Skin of body (tissue), 2 donors: Measurements from ENCODE around the gene NGEF. TPM values are rescaled to one million over a fixed set of nuclear protein-coding genes. Genes with fewer than 3 reads are reported as not detected.
"Not testable (repeated sequence)": the region's sequence is repeated elsewhere in the genome, so short reads cannot be mapped to it uniquely, and the experiment has no call there.

Source experiments
- DNase-seq: peaks from one replicate; lab custom pipeline; 2025; lab: John Stamatoyannopoulos, UW
- total RNA-seq: library from RNA; depleted of rRNA; stranded (reverse); fragments of >200 nt; gene quantifications from one replicate; pipeline ENCODE4 v1.2.3, GENCODE V29; 2014

The NGEF gene
- total RNA-seq, 1 donor from 2014 or later: 3.9 TPM

DNA sequence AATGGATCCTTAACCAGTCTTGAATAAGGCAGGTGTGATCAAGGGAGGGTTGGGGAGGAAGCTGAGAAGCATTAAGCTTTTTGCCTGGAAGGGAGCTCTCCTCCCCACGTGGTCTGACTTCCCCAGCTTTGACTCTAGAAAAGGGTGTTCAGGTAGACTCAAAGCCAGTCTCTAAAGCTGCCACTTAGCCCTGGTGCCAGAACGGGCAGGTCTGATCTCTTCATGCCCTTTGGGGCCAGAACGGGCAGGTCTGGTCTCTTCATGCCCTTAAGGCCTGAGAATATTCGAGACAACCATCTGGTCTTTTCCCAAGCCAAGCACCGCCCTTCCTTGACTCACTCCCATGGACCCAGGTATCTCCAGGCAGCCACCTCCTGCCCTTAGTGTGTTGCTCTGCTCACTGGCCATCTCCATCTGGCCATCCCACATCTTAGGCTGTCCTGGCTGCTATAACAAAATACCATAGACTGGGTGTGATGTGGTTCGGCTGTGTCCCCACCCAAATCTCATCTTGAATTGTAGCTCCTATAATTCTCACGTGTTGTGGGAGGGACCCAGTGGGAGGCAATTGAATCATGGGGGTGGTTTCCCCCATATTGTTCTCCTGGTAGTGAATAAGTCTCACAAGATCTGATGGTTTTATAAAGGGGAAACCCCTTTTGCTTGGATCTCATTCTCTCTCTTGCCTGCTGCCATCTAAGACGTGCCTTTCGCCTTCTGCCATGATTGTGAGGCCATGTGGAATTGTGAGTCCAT is 83.6 kb downstream of the NGEF start:
- DNase-seq: no peak

DNA sequence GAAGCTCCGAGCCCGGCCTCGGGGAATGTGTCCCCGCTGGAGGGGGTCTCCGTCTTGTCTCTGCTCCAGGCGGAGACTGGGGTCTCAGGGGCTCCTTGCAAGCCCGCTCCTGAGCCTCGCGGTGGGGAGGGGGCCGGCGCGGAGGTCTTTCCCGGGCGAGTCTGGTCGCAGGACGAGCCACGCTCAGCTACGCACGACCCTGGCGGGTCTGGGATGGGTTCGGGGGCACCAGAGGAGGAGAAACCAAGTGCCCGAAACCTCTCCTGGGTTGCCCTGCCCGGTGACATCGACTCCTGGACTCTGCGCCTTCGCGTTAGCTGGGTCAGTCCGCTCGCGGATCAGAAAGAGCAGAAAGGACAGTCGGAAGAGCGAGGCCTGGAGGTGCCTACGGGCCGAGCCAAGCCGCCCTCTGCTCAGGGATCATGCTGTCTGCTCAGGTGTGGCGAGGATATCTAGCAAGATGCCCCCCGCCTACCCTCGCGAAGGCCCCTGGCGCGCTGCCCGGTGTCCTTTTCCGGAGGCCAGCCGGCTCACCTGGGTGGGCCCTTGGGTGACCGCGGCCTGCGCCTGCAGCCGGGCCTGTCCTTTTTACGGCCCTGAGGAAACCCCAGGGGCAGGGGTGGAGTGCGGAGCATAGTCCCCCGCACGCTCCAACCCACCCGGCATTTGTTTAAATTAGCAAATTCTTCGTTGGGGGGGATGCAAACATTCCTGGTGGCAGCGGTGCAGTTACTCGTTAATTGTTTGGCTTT is 84.3 kb downstream of the NGEF start:
- DNase-seq: no peak

DNA sequence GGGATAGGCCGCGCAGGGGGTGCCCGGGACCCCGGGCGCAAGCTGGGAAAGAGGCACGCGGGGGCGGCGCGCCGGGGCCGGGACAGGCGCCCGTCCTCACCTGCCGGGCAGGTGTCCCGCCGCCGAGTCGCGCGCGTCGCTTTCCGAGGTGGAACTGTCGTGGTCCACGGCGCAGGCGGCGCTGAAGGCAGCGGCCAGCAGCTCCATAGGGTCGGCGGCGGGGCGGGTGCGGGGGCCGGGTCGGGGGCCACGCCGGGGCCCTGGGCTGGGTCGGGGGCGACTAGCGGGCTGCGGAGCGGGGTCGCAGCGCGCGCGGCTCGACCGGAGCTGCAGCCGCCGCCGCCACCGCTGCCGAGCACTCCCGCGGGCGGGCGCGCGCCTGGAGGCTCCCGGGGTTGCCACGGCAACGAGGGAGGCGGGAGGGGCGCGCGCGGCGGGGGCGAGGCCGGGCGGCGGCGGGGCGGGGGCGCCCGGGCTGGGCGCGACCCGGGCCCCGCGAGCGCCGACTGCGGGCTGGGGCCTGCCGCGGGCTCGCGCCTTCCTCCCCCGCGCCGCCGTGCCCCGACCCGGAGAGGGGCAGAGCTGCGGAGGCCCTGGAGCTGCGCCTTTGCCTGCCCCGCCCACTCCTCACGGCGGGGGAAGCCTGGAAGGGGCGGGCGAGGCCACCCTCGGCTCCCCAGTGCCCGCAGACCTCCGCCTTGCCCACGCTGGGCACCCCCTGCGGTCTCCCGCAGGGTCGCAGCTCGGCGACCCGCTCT is 85.1 kb downstream of the NGEF start:
- no peak for DNase-seq

DNA sequence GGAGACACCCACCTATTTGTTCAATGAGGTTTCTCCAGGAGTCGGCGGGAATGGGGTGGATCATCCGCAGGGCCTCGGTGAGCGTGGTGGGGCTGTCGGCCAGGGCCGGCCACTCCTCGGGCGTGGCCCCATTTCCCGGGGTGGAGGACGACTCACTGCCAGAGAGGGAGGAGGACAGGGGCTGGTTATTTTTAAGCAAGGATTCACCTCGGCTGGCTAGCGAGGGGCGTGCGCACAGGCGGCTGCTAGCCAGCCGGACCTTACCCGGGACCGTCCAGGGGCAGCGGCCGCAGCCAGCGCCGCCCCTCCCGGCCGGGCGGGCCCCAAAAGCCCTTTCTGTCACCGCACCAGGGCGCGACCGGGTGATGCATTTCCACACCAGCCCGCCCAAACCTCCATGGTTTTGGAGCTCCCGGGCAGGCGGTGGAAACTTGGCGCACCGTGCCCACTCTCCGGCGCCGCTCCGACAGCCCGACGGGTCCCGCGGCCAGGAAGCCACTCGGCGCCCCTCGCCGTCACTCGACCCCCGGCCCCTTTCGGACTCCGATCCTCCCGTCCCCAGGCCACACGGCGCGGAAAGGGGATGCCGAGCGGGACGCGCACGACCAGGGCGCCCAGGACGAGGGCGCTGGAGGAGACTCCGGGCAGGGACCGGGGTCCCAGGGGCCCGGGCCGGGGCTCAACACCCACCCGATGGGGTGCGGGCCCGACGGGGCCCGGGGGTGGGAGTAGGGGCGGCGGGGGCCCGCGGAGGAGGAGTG is 85.8 kb downstream of the NGEF start:
- no peak for DNase-seq

DNA sequence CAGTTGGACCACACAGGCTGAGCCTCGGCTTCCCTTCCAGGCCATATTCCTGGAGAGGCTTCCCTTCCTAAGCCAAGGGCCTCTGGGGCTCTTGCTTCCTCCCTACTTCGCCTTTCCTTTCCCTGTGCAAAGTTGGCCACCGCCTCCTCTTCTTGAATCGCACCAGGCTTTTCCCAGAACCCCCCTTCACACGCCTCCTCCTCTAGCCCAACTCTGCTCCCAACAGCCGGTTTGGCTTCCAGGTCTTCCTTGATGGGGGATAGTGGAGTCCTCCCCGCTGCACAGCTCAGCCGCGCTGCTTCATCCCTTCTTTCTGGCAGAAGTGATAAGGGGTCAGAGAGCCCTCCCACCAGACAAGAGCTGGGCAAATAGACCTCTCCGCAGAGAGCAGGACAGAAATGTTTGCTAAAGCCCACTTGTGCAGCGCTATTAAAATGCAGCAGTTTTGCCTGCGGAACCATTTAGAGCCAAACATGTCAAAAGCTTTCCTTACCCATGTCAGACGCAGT is 86.6 kb downstream of the NGEF start:
- DNase-seq: no peak

DNA sequence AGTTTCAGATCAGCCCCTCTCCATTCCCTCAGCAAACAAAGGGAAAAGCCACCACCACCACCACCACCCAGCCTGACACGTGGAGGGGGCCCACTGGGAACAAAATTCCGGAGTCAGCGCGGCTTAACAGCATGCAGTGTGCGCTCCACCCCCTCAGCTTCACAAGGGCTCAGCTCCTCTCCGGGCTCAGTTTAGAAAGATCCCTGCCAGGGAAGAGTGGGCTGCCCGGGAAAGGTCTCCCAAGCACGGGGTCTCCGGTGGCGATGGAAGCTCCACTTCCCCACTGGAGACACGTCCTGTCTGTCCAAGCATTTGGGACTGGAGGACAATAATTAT is 87.3 kb downstream of the NGEF start:
- no peak for DNase-seq

DNA sequence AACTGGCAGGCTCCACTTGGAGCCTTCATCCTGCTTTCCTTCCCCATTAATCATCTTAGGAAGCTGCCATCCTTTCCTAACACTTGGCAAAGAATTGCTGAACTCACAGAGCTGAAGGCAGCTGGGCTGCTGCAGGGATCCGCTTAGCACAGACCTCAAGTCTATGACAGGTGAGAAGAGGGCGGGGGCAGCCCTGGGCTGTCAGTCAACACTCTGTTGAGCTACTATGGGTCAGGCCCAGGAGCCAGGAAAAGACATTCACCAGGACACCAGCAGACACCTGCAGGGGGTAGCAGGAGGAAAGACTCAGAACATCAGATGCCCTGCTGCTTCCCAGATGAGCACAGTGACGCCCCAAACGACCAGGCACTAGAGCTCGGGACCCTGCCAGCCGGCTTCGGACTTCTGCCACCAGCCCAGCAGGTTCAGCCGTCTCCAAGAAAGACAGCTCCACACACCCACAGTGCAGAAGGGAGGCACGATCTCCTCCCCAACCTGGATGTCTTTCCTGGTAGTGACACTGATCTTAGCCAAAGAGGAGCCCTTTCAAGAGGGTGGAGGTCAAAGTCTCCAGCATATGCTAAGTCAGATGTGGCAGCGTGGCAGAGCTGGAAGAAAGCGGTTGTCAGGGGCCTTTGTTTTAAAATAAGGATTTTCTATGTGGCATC is 87.8 kb downstream of the NGEF start:
- DNase-seq: peak; percentile 13

DNA sequence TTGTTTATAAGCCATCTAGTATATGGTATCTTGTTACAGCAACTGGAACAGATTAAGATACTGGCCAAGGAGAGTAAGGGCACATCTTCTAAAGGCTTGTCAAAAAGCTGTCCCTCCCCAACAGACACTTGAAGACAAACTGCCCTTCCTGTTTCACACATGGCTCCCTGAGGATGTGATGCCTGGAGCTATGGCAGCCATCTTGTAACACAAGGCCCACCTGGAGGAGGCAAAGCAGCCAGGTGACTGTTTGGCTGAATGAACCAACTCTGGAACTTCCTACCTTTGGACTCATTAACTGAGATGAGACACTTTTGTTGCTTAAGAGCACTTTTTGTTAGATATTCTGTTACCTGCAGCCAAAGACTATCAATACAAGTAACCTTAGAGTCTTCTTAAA is 88.6 kb downstream of the NGEF start:
- DNase-seq: no peak

DNA sequence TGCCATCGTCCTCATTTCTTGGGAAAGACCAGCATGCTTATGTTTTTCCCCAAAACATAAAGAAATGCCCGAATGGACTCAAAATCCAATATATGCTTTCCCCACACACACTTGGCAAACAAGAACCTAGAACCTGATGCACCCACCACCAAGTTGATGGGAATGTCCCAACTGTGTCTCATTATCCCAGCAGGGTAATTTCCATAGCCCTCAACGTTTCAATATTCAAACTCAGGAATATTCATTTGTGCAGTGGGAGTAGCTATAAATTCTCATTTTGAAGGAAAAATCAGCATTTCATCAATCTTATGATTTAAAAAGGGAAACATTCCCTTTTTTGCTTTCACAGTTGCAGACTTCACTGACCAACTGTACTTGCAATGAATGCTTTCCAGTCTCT is 92.3 kb downstream of the NGEF start:
- DNase-seq: no peak

DNA sequence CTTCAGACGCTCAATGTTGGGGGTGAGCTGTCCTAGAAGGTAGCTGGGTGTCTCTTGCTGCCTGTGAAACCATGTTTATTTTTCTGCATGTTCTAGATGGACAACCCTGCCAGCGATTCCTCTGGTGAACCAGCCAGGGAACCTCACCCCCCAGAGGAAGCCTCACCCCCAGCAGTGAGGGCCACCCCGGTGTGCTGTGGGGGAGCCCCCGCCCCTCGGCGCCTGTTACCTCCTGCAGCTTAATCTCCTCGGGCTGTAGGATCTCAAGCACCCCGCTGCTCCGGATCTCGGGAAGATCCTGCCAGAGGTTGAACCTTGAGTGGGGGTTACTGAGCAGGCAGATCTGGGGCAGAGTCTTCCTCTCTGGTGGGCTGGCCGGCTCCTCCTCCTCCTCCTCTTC is 93.0 kb downstream of the NGEF start:
- DNase-seq: no peak

DNA sequence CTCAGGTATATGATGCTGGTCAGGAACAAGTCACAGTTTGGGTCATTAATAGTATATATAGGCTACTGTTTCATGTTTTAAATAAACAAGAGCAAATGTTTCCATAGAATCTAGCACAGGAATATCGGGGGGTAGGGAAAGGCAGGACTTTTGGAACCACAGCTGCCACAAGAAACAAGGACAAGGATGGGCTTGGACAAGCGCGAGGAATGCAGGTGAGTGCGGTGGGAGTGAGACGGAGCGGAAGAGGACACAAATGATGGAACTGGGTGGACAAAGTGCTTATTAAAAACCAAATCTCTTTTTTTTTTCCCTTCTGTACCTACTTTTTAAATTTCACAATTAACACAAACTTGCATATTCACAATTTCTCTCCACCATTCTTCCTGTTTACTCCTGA is 93.9 kb downstream of the NGEF start:
- DNase-seq: no peak

DNA sequence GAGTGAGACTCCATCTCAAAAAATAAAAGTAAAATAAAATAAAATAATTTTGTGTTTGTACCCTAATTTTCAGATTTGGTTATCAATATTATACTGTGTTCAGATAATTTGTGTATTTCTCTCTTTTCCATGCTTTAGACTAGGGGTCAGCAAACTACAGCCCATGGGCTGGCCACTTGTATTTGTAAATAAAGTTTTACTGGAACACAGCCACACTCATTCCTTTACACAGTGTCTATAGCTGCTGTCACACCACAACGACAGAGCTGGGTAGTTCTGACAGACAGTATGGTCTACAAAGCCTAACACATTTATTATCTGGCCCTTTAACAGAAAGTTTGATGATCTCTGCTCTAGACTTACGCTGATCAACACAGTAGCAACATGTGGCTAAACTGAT is 99.2 kb downstream of the NGEF start:
- no peak for DNase-seq

DNA sequence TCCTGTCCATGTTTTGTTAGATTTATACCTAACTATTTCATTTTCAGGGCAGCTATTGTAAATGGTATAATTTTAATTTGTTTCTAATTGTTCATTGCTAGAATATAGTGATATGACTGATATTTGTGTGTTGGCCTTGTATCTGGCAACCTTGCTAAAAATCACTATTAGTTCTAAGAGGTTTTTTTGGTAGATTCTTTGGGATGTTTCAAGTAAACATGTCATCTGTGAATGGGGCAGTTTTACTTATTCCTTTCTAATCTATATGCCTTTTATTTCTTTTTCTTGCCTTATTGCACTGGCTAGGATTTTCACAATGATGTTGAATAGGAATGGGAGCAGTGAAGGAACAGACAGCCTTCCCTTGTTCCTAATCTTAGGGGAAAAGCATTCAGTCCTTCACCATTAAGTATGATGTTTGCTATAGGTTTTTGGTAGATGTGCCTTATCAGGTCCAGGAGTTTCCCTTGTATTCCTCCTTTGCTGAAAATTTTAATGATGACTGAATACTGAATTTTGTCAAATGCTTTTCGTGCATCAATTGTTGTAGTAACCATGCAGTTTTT is 101.3 kb downstream of the NGEF start:
- DNase-seq: no peak

DNA sequence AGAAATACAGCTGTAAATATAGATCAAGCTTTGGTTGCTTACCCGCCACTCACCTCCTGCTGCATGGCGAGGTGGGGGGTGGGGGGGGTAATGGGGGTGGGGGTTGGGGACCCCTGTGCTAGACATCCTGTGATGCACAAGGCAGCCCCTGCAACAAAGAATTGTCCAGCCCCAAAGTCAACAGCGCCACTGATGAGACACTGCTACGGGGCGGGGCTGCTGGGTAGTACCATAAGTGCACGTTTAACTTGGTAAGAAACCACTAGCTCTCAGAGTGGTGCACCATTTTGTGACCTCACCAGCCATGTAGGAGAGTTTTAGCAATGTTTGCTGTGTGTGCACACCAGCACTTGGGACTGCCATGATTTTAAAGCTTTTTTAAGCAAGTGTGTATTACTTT is 102.7 kb downstream of the NGEF start:
- no peak for DNase-seq

DNA sequence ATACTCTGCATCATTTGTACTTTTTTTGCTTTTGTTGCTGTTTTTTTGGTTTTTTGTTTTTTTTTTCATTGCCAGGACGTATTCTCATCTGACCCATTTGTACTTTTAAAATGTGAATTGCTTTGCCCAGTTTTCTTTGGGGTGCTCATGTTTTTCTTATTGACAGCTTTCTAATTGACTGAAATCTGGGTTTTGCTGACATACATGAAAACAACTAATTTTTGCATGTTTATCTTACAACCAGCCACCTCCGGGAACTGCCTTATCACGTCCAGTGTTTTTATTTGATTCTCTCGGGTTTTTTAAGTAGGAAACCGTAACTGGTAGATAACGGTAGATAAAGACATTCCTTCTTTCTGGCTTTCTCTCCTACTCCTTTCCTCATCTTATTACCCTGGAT is 104.4 kb downstream of the NGEF start:
- no peak for DNase-seq

DNA sequence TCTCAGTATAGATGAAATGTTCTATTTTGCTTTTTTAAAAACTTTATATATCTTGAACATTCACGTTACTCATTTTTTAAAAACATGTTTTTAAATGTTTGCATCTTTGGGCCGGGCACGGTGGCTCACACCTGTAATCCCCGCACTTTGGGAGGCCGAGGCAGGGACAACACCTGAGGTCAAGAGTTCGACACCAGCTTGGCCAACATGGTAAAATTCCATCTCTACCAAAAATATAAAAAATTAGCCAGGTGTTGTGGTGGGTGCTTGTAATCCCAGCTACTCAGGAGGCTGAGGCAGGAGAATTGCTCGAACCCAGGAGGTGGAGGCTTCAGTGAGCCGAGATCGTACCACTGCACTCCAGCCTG is 105.4 kb downstream of the NGEF start:
- not testable (repeated sequence) for DNase-seq

DNA sequence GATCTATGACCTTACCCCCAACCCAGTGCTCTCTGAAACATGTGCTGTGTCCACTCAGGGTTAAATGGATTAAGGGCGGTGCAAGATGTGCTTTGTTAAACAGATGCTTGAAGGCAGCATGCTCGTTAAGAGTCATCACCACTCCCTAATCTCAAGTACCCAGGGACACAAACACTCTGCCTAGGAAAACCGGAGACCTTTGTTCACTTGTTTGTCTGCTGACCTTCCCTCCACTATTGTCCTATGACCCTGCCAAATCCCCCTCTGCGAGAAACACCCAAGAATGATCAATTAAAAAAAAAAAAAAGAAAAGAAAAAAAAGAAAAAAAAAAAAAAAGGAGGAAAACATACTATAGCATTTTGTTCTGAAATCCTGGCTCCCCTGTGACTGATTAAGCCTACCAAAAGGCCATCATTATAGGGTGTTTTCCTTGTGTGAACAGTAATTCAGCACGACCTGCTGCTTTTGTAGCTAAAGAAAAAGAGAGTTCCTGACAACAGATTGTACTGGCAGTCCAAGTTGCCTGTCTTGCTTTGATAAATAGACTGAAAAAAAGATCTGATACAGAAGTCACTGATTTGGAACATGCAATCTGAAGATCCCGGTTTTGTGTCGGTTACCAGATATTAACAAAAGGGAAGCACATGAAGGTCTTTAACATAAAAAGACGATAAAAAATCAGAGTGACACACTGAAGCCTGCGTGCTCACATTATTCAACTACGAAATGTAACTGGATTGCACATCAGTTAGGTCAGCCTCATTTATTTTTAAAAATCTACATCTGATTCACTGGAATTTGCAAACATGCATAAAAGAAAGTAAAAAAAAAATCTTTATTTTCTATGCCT is 106.0 kb downstream of the NGEF start:
- not testable (repeated sequence) for DNase-seq

DNA sequence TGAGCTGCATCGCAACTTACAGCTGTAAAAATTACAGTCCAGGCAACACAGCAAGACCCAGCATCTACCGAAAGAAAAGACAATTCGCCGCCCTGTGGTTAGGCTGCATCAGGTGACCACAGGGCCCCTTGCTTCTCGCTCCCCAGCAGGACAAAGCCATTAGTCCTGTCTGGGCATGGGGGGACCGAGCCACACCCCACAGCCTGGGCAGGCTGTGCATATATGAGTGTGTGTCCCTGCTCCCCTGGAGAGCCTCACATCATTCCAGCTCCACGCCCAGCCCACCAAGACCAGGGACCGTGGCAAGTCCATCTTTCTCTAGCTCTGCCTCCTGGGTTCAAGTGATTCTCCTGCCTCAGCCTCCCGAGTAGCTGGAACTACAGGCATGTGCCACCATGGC is 109.1 kb downstream of the NGEF start:
- DNase-seq: no peak

DNA sequence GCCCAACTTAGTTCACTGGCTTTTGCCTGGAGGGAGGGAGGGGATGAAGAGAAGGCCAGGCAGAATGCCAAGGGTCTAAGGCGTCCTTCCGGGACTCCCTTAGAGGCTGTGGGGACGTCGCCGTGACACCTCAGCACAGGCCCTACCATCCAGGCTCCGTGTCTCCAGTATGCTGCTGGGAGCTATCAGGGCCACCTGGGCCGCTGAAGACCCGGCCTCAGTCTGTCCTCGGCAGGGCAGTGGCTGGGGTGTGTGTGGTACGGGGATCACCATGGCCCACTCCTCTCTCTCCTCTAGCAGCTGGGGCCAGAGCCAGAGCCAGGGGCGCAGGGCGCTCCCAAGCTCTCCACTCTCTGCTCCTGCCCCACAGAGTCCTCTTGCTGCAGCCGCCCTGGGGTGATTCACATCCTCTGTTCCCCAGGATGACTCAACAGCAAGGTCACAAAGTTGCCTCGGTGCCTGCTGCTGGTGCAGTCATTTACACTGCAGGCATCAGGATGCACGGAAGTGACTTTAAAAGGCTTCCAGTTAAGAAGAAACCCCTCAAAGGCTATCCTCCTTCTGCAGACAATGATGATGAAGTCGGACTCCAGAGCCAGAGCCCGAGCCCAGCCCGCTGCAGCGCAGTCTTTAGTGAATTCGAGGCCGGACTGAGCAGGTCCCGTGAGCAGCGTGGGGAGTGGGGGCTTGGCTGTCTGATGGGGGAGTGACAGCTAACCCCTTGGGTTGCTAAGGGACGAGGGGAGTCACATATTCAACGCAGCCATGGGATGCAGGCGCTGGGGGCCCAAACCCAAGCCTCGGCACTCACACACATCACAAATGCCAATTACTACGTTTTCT is 111.1 kb downstream of the NGEF start:
- DNase-seq: no peak
